Measurements from ENCODE around the gene RIOK1. TPM values are rescaled to one million over a fixed set of nuclear protein-coding genes. Genes with fewer than 3 reads are reported as not detected.
A peak's percentile ranks its signal among the peaks of the same experiment; 100 is the strongest.

RIOK1 gene
- total and polyA plus RNA-seq, 2 of the 13 experiments (the other 11 are each of a cell fraction or from before 2014, with no cell fraction given) = 9.4 to 37.8 TPM

- TF ChIP-seq, protein P1, sequence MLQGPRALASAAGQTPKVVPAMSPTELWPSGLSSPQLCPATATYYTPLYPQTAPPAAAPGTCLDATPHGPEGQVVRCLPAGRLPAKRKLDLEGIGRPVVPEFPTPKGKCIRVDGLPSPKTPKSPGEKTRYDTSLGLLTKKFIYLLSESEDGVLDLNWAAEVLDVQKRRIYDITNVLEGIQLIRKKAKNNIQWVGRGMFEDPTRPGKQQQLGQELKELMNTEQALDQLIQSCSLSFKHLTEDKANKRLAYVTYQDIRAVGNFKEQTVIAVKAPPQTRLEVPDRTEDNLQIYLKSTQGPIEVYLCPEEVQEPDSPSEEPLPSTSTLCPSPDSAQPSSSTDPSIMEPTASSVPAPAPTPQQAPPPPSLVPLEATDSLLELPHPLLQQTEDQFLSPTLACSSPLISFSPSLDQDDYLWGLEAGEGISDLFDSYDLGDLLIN (CRISPR knock-in tag; IDR thresholded peaks at IDR 0.05; ENCODE audit: borderline replicate concordance) = no peak
- peak; percentile 4; the same call in 1 of the 2 replicates for TF ChIP-seq GMEB2 (CRISPR knock-in tag; IDR thresholded peaks at IDR 0.05; ENCODE audit: low read depth)
- TF ChIP-seq FOXC1 (CRISPR knock-in tag; IDR thresholded peaks at IDR 0.05; ENCODE audit: borderline replicate concordance) = peak; percentile 97
- TF ChIP-seq, protein P2, sequence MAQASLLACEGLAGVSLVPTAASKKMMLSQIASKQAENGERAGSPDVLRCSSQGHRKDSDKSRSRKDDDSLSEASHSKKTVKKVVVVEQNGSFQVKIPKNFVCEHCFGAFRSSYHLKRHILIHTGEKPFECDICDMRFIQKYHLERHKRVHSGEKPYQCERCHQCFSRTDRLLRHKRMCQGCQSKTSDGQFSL (CRISPR knock-in tag; IDR thresholded peaks at IDR 0.05) = 0 out of 2 replicates have a peak, but pooled peaks have one; percentile 52
- no peak for TF ChIP-seq TCF7L2 (IDR thresholded peaks at IDR 0.05; ENCODE audit: low read depth, low read length)
- TF ChIP-seq MXI1 (IDR thresholded peaks at IDR 0.05; ENCODE audit: borderline replicate concordance, low read depth, low read length) = peak; percentile 99
- TF ChIP-seq FOXO1 (CRISPR knock-in tag; IDR thresholded peaks at IDR 0.05) = peak; percentile 52; the same call in 1 of the 2 replicates
- TF ChIP-seq, protein P3, sequence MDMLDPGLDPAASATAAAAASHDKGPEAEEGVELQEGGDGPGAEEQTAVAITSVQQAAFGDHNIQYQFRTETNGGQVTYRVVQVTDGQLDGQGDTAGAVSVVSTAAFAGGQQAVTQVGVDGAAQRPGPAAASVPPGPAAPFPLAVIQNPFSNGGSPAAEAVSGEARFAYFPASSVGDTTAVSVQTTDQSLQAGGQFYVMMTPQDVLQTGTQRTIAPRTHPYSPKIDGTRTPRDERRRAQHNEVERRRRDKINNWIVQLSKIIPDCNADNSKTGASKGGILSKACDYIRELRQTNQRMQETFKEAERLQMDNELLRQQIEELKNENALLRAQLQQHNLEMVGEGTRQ (IDR thresholded peaks at IDR 0.05; ENCODE audit: low read depth, low read length) = no peak
- TF ChIP-seq, protein P3 (CRISPR knock-in tag; IDR thresholded peaks at IDR 0.05; ENCODE audit: borderline replicate concordance) = no peak; the same call in 1 of the 2 replicates
- TF ChIP-seq, protein P4, sequence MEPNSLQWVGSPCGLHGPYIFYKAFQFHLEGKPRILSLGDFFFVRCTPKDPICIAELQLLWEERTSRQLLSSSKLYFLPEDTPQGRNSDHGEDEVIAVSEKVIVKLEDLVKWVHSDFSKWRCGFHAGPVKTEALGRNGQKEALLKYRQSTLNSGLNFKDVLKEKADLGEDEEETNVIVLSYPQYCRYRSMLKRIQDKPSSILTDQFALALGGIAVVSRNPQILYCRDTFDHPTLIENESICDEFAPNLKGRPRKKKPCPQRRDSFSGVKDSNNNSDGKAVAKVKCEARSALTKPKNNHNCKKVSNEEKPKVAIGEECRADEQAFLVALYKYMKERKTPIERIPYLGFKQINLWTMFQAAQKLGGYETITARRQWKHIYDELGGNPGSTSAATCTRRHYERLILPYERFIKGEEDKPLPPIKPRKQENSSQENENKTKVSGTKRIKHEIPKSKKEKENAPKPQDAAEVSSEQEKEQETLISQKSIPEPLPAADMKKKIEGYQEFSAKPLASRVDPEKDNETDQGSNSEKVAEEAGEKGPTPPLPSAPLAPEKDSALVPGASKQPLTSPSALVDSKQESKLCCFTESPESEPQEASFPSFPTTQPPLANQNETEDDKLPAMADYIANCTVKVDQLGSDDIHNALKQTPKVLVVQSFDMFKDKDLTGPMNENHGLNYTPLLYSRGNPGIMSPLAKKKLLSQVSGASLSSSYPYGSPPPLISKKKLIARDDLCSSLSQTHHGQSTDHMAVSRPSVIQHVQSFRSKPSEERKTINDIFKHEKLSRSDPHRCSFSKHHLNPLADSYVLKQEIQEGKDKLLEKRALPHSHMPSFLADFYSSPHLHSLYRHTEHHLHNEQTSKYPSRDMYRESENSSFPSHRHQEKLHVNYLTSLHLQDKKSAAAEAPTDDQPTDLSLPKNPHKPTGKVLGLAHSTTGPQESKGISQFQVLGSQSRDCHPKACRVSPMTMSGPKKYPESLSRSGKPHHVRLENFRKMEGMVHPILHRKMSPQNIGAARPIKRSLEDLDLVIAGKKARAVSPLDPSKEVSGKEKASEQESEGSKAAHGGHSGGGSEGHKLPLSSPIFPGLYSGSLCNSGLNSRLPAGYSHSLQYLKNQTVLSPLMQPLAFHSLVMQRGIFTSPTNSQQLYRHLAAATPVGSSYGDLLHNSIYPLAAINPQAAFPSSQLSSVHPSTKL (CRISPR knock-in tag; IDR thresholded peaks at IDR 0.05) = peak; percentile 85
- peak; percentile 98 for TF ChIP-seq KMT2B (CRISPR knock-in tag; IDR thresholded peaks at IDR 0.05)
- TF ChIP-seq FOXA3 (CRISPR knock-in tag; IDR thresholded peaks at IDR 0.05) = peak; percentile 74
- TF ChIP-seq TSC22D2 (CRISPR knock-in tag; IDR thresholded peaks at IDR 0.05; ENCODE audit: borderline replicate concordance) = peak; percentile 95; the same call in 1 of the 2 replicates
- peak; percentile 91; the same call in 1 of the 2 replicates for TF ChIP-seq HOXA7 (CRISPR knock-in tag; IDR thresholded peaks at IDR 0.05)
- peak; percentile 79; the same call in 1 of the 2 replicates for TF ChIP-seq CBX5 (CRISPR knock-in tag; IDR thresholded peaks at IDR 0.05; ENCODE audit: borderline replicate concordance)
- peak; percentile 97 for TF ChIP-seq ARID2 (CRISPR knock-in tag; IDR thresholded peaks at IDR 0.05; ENCODE audit: borderline replicate concordance)
- TF ChIP-seq KLF13 (CRISPR knock-in tag; IDR thresholded peaks at IDR 0.05) = 0 out of 2 replicates have a peak, but pooled peaks have one; percentile 79
- TF ChIP-seq ZFP36L1 (CRISPR knock-in tag; IDR thresholded peaks at IDR 0.05) = peak; percentile 79; the same call in 1 of the 2 replicates
Observed at GRCh38 chr6:7389451-7390225, at the start of gene RIOK1, which contains the start of gene CAGE1 (continued).

Data from HepG2 (cell line).